CD4-positive, alpha-beta memory T cell (primary cell): ENCODE results near the gene KRT36. TPM values are rescaled to one million over a fixed set of nuclear protein-coding genes. Genes with fewer than 3 reads are reported as not detected.
A peak's percentile ranks its signal among the peaks of the same experiment; 100 is the strongest.

Experiments
- CTCF ChIA-PET: fragments of 350-600 bp; sonication (Branson Sonifier 250); formaldehyde crosslinking; loops from one replicate; lab custom pipeline; 2021; ENCODE audit warnings: inconsistent platforms; ENCODE audit not compliant: partially characterized antibody; lab: Charles Lee
- POLR2A ChIA-PET: fragments of 350-600 bp; sonication (Branson Sonifier 250); formaldehyde crosslinking; loops from one replicate; lab custom pipeline; 2021; ENCODE audit not compliant: partially characterized antibody; lab: Charles Lee
- DNase-seq, 5 donors: peaks; one replicate each; pipeline versions ENCODE4 v3.0.0 to v3.0.0-alpha.2; 2020 to 2022; ENCODE audit warnings: mixed read lengths in 1 of 5
- H3K27ac ChIP-seq: one replicate; pipeline ENCODE4 v1.7.0; 2013; ENCODE audit warnings: low read depth, low read length
- H3K27me3 ChIP-seq: 2 replicates; pipeline ENCODE4 v1.7.0; 2013; ENCODE audit warnings: mild to moderate bottlenecking, low read length, moderate library complexity; ENCODE audit not compliant: insufficient read depth
- H3K36me3 ChIP-seq: 2 replicates; pipeline ENCODE4 v1.7.0; 2013; ENCODE audit warnings: mild to moderate bottlenecking, low read length, moderate library complexity; ENCODE audit not compliant: insufficient read depth
- H3K4me1 ChIP-seq: 2 replicates; pipeline ENCODE4 v1.7.0; 2013; ENCODE audit warnings: mild to moderate bottlenecking, low read length, moderate library complexity; ENCODE audit not compliant: insufficient read depth
- H3K4me3 ChIP-seq, 2 donors: one replicate each; pipeline ENCODE4 v1.7.0; 2013; ENCODE audit warnings: low read length in 2 of 2, mild to moderate bottlenecking in 1 of 2
- H3K9me3 ChIP-seq, 2 donors: one replicate each; pipeline ENCODE4 v1.7.0; 2013; ENCODE audit warnings: low read length in 2 of 2, control low read depth in 1 of 2; ENCODE audit not compliant: control insufficient read depth in 1 of 2
- H3K27ac Mint-ChIP-seq, 7 donors: one replicate each; pipeline ENCODE4 v1.8.0; 2020 to 2021; ENCODE audit warnings: mixed read lengths in 7 of 7, mild to moderate bottlenecking in 6 of 7, inconsistent platforms in 3 of 7, moderate library complexity in 3 of 7
- H3K27me3 Mint-ChIP-seq, 2 donors: one replicate each; pipeline ENCODE4 v1.8.0; 2020 to 2021; ENCODE audit warnings: mixed read lengths in 2 of 2
- H3K36me3 Mint-ChIP-seq, 2 donors: one replicate each; pipeline ENCODE4 v1.8.0; 2020 to 2021; ENCODE audit warnings: mixed read lengths in 2 of 2, inconsistent platforms in 1 of 2, mild to moderate bottlenecking in 1 of 2
- H3K4me1 Mint-ChIP-seq, 4 donors: one replicate each; pipeline ENCODE4 v1.8.0; 2020 to 2021; ENCODE audit warnings: mixed read lengths in 4 of 4, mild to moderate bottlenecking in 1 of 4
- H3K4me3 Mint-ChIP-seq, 8 donors: one replicate each; pipeline ENCODE4 v1.8.0; 2020 to 2021; ENCODE audit warnings: mixed read lengths in 8 of 8, mild to moderate bottlenecking in 7 of 8, moderate library complexity in 6 of 8, inconsistent platforms in 3 of 8
- H3K9me3 Mint-ChIP-seq, 8 donors: one replicate each; pipeline ENCODE4 v1.8.0; 2020 to 2021; ENCODE audit warnings: mixed read lengths in 8 of 8, mild to moderate bottlenecking in 5 of 8, inconsistent platforms in 3 of 8, moderate library complexity in 1 of 8
- intact Hi-C: fragments of 100-400 bp; cut with micrococcal nuclease; formaldehyde crosslinking; loops from one replicate; pipeline ENCODE4 v1.15.1; 2023
- polyA plus RNA-seq, 2 donors: library from polyadenylated mRNA; unstranded; fragments of 300-500 nt; fragmentation: Illumina TruSeq; gene quantifications; one replicate each; pipeline ENCODE4 v1.2.3, GENCODE V29; 2021
- total RNA-seq, 2 experiments: library from RNA; stranded (reverse); gene quantifications; one replicate each; pipeline ENCODE4 v1.2.3, GENCODE V29; 2021

The KRT36 gene
- total and polyA plus RNA-seq, 4 experiments from 2014 or later = not detected

GRCh38 chr17:41448506-41448905 lies 41.2 kb downstream of the KRT36 start:
- ChIA-PET POLR2A (no interaction called here), CTCF (no interaction called here)
- Mint-ChIP-seq H3K36me3 (no peaks in the 10 kb centered on the region), H3K4me1 (peaks cover 0 to 3% (median under 1%) of the 10 kb centered on the region in 4 donors), H3K27me3 (peaks cover 1 to 9% of the 10 kb centered on the region in 2 donors), H3K9me3 (peaks cover 0 to 2% (median 0%) of the 10 kb centered on the region in 8 donors), H3K27ac (peak overlapping the region in 2 of 7 donors; percentile 13 to 41), H3K4me3 (no peak overlapping the region)
- no peak for DNase-seq
- H3K27me3 ChIP-seq = no peaks in the 10 kb centered on the region
- H3K9me3 ChIP-seq = no peaks in the 10 kb centered on the region
- intact Hi-C loops = no loop called here
- H3K4me1 ChIP-seq = no peaks in the 10 kb centered on the region
- H3K4me3 ChIP-seq = no peak overlapping the region
- H3K36me3 ChIP-seq = no peaks in the 10 kb centered on the region
- H3K27ac ChIP-seq = no peak overlapping the region

- Histone ChIP-seq H3K4me1 (no peaks in the 10 kb centered on the region), H3K9me3 (no peaks in the 10 kb centered on the region), H3K4me3 (no peak overlapping the region), H3K36me3 (no peaks in the 10 kb centered on the region), H3K27ac (no peak overlapping the region), H3K27me3 (no peaks in the 10 kb centered on the region)
- DNase-seq = no peak
- H3K4me3 Mint-ChIP-seq = no peak overlapping the region
- H3K9me3 Mint-ChIP-seq = peaks cover 0 to 2% (median 0%) of the 10 kb centered on the region in 8 donors
- CTCF ChIA-PET = no interaction called here
- intact Hi-C loops = no loop called here
- peaks cover 5 to 9% of the 10 kb centered on the region in 2 donors for H3K27me3 Mint-ChIP-seq
- no peaks in the 10 kb centered on the region for H3K36me3 Mint-ChIP-seq
- POLR2A ChIA-PET = no interaction called here
- no peak overlapping the region for H3K27ac Mint-ChIP-seq
- peaks cover 0 to 3% (median under 1%) of the 10 kb centered on the region in 4 donors for H3K4me1 Mint-ChIP-seq
Observed at GRCh38 chr17:41446806-41447205, 42.9 kb downstream of the KRT36 start.

- Histone ChIP-seq H3K4me1 (no peaks in the 10 kb centered on the region), H3K36me3 (no peaks in the 10 kb centered on the region), H3K27ac (no peak overlapping the region), H3K27me3 (no peaks in the 10 kb centered on the region), H3K4me3 (no peak overlapping the region), H3K9me3 (no peaks in the 10 kb centered on the region)
- DNase-seq = no peak
- Mint-ChIP-seq H3K4me3 (no peak overlapping the region), H3K27ac (no peak overlapping the region), H3K4me1 (peaks cover 0 to 2% (median under 1%) of the 10 kb centered on the region in 4 donors), H3K9me3 (peaks cover 0 to 5% (median 0%) of the 10 kb centered on the region in 8 donors), H3K36me3 (no peaks in the 10 kb centered on the region), H3K27me3 (peaks cover 5 to 8% of the 10 kb centered on the region in 2 donors)
- ChIA-PET CTCF (no interaction called here), POLR2A (interaction anchor here (0.9 kb wide), 1 partner anchor 41 kb away, joined by 3 read pairs; no protein-coding TSS in a partner anchor)
- intact Hi-C loops = no loop called here
Observed at GRCh38 chr17:41444640-41445039, 45.1 kb downstream of the KRT36 start.

GRCh38 chr17:41444186-41444585 lies 45.5 kb downstream of the KRT36 start:
- H3K4me1 ChIP-seq = no peaks in the 10 kb centered on the region
- POLR2A ChIA-PET = no interaction called here
- H3K9me3 ChIP-seq = no peaks in the 10 kb centered on the region
- Mint-ChIP-seq H3K27me3 (peaks cover 5 to 9% of the 10 kb centered on the region in 2 donors), H3K27ac (peak overlapping the region in 1 of 7 donors; percentile 30), H3K36me3 (no peaks in the 10 kb centered on the region), H3K4me3 (no peak overlapping the region), H3K4me1 (peaks cover 0 to 4% (median 2%) of the 10 kb centered on the region in 4 donors), H3K9me3 (peaks cover 0 to 5% (median 0%) of the 10 kb centered on the region in 8 donors)
- intact Hi-C loops = no loop called here
- no peak for DNase-seq
- H3K4me3 ChIP-seq = no peak overlapping the region
- no peaks in the 10 kb centered on the region for H3K36me3 ChIP-seq
- CTCF ChIA-PET = no interaction called here
- H3K27ac ChIP-seq = no peak overlapping the region
- H3K27me3 ChIP-seq = no peaks in the 10 kb centered on the region

GRCh38 chr17:41442739-41443138 lies 47.0 kb downstream of the KRT36 start:
- no peaks in the 10 kb centered on the region for H3K4me1 ChIP-seq
- no peak overlapping the region for H3K27ac ChIP-seq
- intact Hi-C loops = no loop called here
- no peaks in the 10 kb centered on the region for H3K9me3 ChIP-seq
- no peak for DNase-seq
- H3K36me3 ChIP-seq = no peaks in the 10 kb centered on the region
- no peak overlapping the region for H3K4me3 ChIP-seq
- Mint-ChIP-seq H3K36me3 (no peaks in the 10 kb centered on the region), H3K27me3 (peaks cover 5% of the 10 kb centered on the region in 2 donors), H3K4me3 (no peak overlapping the region), H3K9me3 (peaks cover 0 to 5% (median 0%) of the 10 kb centered on the region in 8 donors), H3K27ac (peak overlapping the region in 1 of 7 donors; percentile 54), H3K4me1 (peaks cover 0 to 4% (median 2%) of the 10 kb centered on the region in 4 donors)
- H3K27me3 ChIP-seq = no peaks in the 10 kb centered on the region
- ChIA-PET POLR2A (no interaction called here), CTCF (no interaction called here)

- Mint-ChIP-seq H3K4me1 (peaks cover 0 to 4% (median 1%) of the 10 kb centered on the region in 4 donors), H3K27ac (no peak within 1 kb of the TSS), H3K36me3 (no peaks in the 10 kb centered on the region), H3K27me3 (peaks cover 4 to 6% of the 10 kb centered on the region in 2 donors), H3K4me3 (no peak within 1 kb of the TSS), H3K9me3 (peaks cover 0 to 5% (median 0%) of the 10 kb centered on the region in 8 donors)
- H3K27me3 ChIP-seq = no peaks in the 10 kb centered on the region
- H3K27ac ChIP-seq = no peak within 1 kb of the TSS
- POLR2A ChIA-PET = no interaction called here
- DNase-seq = no peak
- intact Hi-C loops = no loop called here
- no peaks in the 10 kb centered on the region for H3K36me3 ChIP-seq
- CTCF ChIA-PET = no interaction called here
- no peaks in the 10 kb centered on the region for H3K4me1 ChIP-seq
- no peaks in the 10 kb centered on the region for H3K9me3 ChIP-seq
- H3K4me3 ChIP-seq = no peak within 1 kb of the TSS
Observed at GRCh38 chr17:41440531-41441033, 49.1 kb downstream of the KRT36 start, which contains the start of gene KRT38. Gene KRT38 (minus strand): TSS chr17:41440983. CDS start chr17:41440921, 62 bp downstream.

GRCh38 chr17:41439375-41439774 lies 50.3 kb downstream of the KRT36 start:
- no peaks in the 10 kb centered on the region for H3K4me1 ChIP-seq
- H3K4me1 Mint-ChIP-seq = peaks cover 0 to 8% (median 1%) of the 10 kb centered on the region in 4 donors
- H3K27ac ChIP-seq = no peak overlapping the region
- CTCF ChIA-PET = interaction anchor here (1.4 kb wide), 1 partner anchor 119 kb away, joined by 3 read pairs; no protein-coding TSS in a partner anchor
- H3K27ac Mint-ChIP-seq = no peak overlapping the region
- POLR2A ChIA-PET = no interaction called here
- H3K9me3 ChIP-seq = no peaks in the 10 kb centered on the region
- H3K27me3 ChIP-seq = no peaks in the 10 kb centered on the region
- intact Hi-C loops = no loop called here
- DNase-seq = no peak
- peaks cover 0 to 5% (median 0%) of the 10 kb centered on the region in 8 donors for H3K9me3 Mint-ChIP-seq
- no peaks in the 10 kb centered on the region for H3K36me3 Mint-ChIP-seq
- H3K27me3 Mint-ChIP-seq = peaks cover 3 to 6% of the 10 kb centered on the region in 2 donors
- H3K4me3 ChIP-seq = no peak overlapping the region
- no peak overlapping the region for H3K4me3 Mint-ChIP-seq
- no peaks in the 10 kb centered on the region for H3K36me3 ChIP-seq
